Uterus (tissue), 4 donors: ENCODE measurements around the gene STMND1. TPM values are rescaled to one million over a fixed set of nuclear protein-coding genes. Genes with fewer than 3 reads are reported as not detected.

Experiments used
- DNase-seq, 2 donors: peaks; one replicate each; pipeline ENCODE4 v3.0.0-alpha.2; 2019 to 2020
- H3K27ac ChIP-seq, 2 donors: fragments of 200-600 bp; sonication (generic); 1 replicate in 1 of 2; 2 replicates in 1 of 2; pipeline ENCODE4 v1.5.1; 2016 to 2018
- H3K27me3 ChIP-seq, 2 donors: fragments of 200-600 bp; sonication (generic); one replicate each; pipeline ENCODE4 v1.5.1; 2018 to 2019; ENCODE audit warnings: control low read depth in 1 of 2
- H3K36me3 ChIP-seq, 2 donors: fragments of 200-600 bp; sonication (generic); one replicate each; pipeline ENCODE4 v1.5.1; 2019; ENCODE audit warnings: control low read depth in 1 of 2
- H3K4me1 ChIP-seq, 2 donors: fragments of 200-600 bp; sonication (generic); one replicate each; pipeline ENCODE4 v1.5.1; 2018 to 2019; ENCODE audit warnings: control low read depth in 1 of 2
- H3K4me3 ChIP-seq, 2 donors: fragments of 200-600 bp; sonication (generic); 1 replicate in 1 of 2; 2 replicates in 1 of 2; pipeline ENCODE4 v1.5.1; 2018 to 2019; ENCODE audit warnings: mild to moderate bottlenecking in 1 of 2
- H3K9me3 ChIP-seq, 2 donors: fragments of 200-600 bp; sonication (generic); one replicate each; pipeline ENCODE4 v1.5.1; 2019; ENCODE audit warnings: control low read depth in 1 of 2
- CTCF ChIP-seq, 4 experiments: fragments of 200-600 bp in 2 of 4; fragments of 450-650 bp in 2 of 4; sonication (generic) in 2 of 4; IDR thresholded peaks; one replicate each; pipeline ENCODE4 v1.5.1; 2016 to 2019; ENCODE audit warnings: antibody characterized with exemption in 4 of 4, mild to moderate bottlenecking in 2 of 4, moderate library complexity in 1 of 4
- POLR2A ChIP-seq, 2 donors: fragments of 450-650 bp; IDR thresholded peaks; one replicate each; pipeline ENCODE4 v1.6.1; 2016; ENCODE audit warnings: antibody characterized with exemption in 2 of 2, mild to moderate bottlenecking in 1 of 2, moderate library complexity in 1 of 2
- intact Hi-C: fragments of 100-400 bp; cut with DNase I; formaldehyde crosslinking; loops from one replicate; pipeline ENCODE4 v1.15.1; 2023; ENCODE audit warnings: low total_unique reads
- total RNA-seq, 4 donors: library from RNA; depleted of rRNA in 3 of 4; stranded (reverse); fragments of >200 nt in 3 of 4; gene quantifications; one replicate each; pipeline versions ENCODE4 v1.1.0 to v1.2.4, GENCODE V29; 2014 to 2023
- donor health status: DM: yes; HTN: yes; CAD: no.

STMND1 gene
- total RNA-seq, 4 donors from 2014 or later: 1.4 TPM; not detected in 3

GRCh38 chr6:17159240-17159639 is 57.4 kb downstream of the STMND1 start:
- no peak overlapping the region for H3K4me3 ChIP-seq
- DNase-seq: no peak
- H3K9me3 ChIP-seq: no peaks in the 10 kb centered on the region
- H3K4me1 ChIP-seq: no peaks in the 10 kb centered on the region
- H3K36me3 ChIP-seq: no peaks in the 10 kb centered on the region
- no peak for TF ChIP-seq POLR2A (IDR thresholded peaks at IDR 0.05)
- TF ChIP-seq CTCF (IDR thresholded peaks at IDR 0.05): no peak
- no peak overlapping the region for H3K27ac ChIP-seq
- H3K27me3 ChIP-seq: no peaks in the 10 kb centered on the region
- intact Hi-C loops: loop anchor here (10.0 kb wide), 1 partner anchor 426 kb away; no protein-coding TSS in a partner anchor

GRCh38 chr6:17161076-17161475 is 59.2 kb downstream of the STMND1 start:
- Histone ChIP-seq H3K9me3 (no peaks in the 10 kb centered on the region), H3K27me3 (no peaks in the 10 kb centered on the region), H3K27ac (no peak overlapping the region), H3K4me1 (no peaks in the 10 kb centered on the region), H3K4me3 (no peak overlapping the region), H3K36me3 (no peaks in the 10 kb centered on the region)
- DNase-seq: no peak
- TF ChIP-seq POLR2A (IDR thresholded peaks at IDR 0.05): no peak
- TF ChIP-seq CTCF (IDR thresholded peaks at IDR 0.05): no peak
- intact Hi-C loops: no loop called here

- TF ChIP-seq CTCF (IDR thresholded peaks at IDR 0.05) (no peak), POLR2A (IDR thresholded peaks at IDR 0.05) (no peak)
- intact Hi-C loops: no loop called here
- no peak overlapping the region for H3K27ac ChIP-seq
- no peaks in the 10 kb centered on the region for H3K4me1 ChIP-seq
- no peaks in the 10 kb centered on the region for H3K36me3 ChIP-seq
- no peaks in the 10 kb centered on the region for H3K27me3 ChIP-seq
- H3K9me3 ChIP-seq: no peaks in the 10 kb centered on the region
- no peak for DNase-seq
- H3K4me3 ChIP-seq: no peak overlapping the region
Observed at GRCh38 chr6:17165383-17165782, 63.5 kb downstream of the STMND1 start.

GRCh38 chr6:17167327-17167979 is 65.6 kb downstream of the STMND1 start:
- no peaks in the 10 kb centered on the region for H3K27me3 ChIP-seq
- no peaks in the 10 kb centered on the region for H3K36me3 ChIP-seq
- TF ChIP-seq CTCF (IDR thresholded peaks at IDR 0.05) (peak in 2 of 4 experiments; percentile 29 to 31), POLR2A (IDR thresholded peaks at IDR 0.05) (no peak)
- H3K9me3 ChIP-seq: no peaks in the 10 kb centered on the region
- no peak overlapping the region for H3K4me3 ChIP-seq
- no peaks in the 10 kb centered on the region for H3K4me1 ChIP-seq
- no peak for DNase-seq
- H3K27ac ChIP-seq: no peak overlapping the region
- intact Hi-C loops: no loop called here

GRCh38 chr6:17169291-17169690 is 67.4 kb downstream of the STMND1 start:
- H3K4me1 ChIP-seq: no peaks in the 10 kb centered on the region
- H3K27ac ChIP-seq: no peak overlapping the region
- DNase-seq: no peak
- no peak overlapping the region for H3K4me3 ChIP-seq
- no peaks in the 10 kb centered on the region for H3K36me3 ChIP-seq
- TF ChIP-seq CTCF (IDR thresholded peaks at IDR 0.05): no peak
- TF ChIP-seq POLR2A (IDR thresholded peaks at IDR 0.05): no peak
- no peaks in the 10 kb centered on the region for H3K9me3 ChIP-seq
- no peaks in the 10 kb centered on the region for H3K27me3 ChIP-seq
- intact Hi-C loops: no loop called here
